Astrocyte (in vitro differentiated cells and primary cell): ENCODE results near the gene C5.

Experiments used
- CTCF ChIP-seq: IDR thresholded peaks from 2 replicates; pipeline ENCODE4 v1.5.1; 2011; ENCODE audit warnings: low read depth, mild to moderate bottlenecking, inconsistent platforms, low read length, moderate library complexity; ENCODE audit not compliant: insufficient read depth
- EZH2 ChIP-seq: IDR thresholded peaks from 2 replicates; pipeline ENCODE4 v1.6.1; 2012; ENCODE audit warnings: mild to moderate bottlenecking, low read length, inconsistent platforms; ENCODE audit not compliant: insufficient read depth

GRCh38 chr9:121050128-121050988, at the start of gene C5:
- TF ChIP-seq CTCF, result no peak
- TF ChIP-seq EZH2, result no peak
